Suppressor macrophage treated with lipopolysaccharide for 1 hour (primary cell): Measurements from ENCODE around the gene TNKS1BP1.
"Not testable (repeated sequence)": the region's sequence is repeated elsewhere in the genome, so short reads cannot be mapped to it uniquely, and the experiment has no call there.

Experiments
- DNase-seq, 3 donors: peaks; one replicate each; pipeline ENCODE4 v3.0.0-alpha.2; 2020 to 2022

TNKS1BP1 gene

DNA sequence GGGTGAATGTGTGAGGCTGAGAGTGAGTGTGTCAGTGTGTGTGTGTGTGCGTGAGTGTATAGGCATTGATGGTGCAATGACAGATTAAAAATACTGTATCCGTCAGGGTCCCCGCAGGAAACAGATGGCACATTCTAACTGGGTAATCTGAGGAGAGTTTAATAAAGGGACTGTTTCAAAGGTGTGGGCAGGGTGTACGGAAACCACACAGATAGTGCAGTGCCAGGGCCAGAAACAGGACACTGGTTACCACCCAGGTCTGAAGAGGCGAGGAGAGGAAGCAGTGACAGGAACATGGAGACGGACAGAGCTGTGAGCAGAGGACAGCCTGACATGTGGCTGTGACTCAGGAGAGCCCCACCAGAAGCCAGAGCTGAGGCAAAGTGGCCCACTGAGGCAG is 29.9 kb upstream of the TNKS1BP1 start:
- peak; percentile 41 to 66 (median 66) for DNase-seq

GRCh38 chr11:57353852-57354251 is 29.1 kb upstream of the TNKS1BP1 start:
- DNase-seq: peak; percentile 61 to 72 (median 63)

GRCh38 chr11:57353446-57353845 is 28.7 kb upstream of the TNKS1BP1 start:
- DNase-seq: no peak

DNA sequence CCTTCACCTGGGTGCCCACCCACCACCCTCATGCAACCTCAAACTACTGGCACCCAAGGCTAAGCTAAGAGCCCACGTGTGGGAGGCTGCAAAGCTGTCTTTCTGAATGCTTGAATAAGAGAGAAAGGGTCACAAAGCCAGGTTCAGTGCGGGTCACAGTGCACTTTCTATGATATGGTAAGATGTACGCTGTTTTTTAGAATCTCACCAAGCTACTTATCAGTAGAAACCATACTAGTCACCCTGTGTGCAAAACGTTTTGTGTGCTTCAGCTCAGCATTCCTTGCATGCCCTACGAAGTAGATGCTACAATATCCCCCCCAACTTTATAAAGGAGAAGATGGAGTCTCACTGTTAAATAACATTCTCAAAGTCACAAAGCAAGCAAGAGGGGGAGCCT is 28.3 kb upstream of the TNKS1BP1 start:
- DNase-seq: no peak

DNA sequence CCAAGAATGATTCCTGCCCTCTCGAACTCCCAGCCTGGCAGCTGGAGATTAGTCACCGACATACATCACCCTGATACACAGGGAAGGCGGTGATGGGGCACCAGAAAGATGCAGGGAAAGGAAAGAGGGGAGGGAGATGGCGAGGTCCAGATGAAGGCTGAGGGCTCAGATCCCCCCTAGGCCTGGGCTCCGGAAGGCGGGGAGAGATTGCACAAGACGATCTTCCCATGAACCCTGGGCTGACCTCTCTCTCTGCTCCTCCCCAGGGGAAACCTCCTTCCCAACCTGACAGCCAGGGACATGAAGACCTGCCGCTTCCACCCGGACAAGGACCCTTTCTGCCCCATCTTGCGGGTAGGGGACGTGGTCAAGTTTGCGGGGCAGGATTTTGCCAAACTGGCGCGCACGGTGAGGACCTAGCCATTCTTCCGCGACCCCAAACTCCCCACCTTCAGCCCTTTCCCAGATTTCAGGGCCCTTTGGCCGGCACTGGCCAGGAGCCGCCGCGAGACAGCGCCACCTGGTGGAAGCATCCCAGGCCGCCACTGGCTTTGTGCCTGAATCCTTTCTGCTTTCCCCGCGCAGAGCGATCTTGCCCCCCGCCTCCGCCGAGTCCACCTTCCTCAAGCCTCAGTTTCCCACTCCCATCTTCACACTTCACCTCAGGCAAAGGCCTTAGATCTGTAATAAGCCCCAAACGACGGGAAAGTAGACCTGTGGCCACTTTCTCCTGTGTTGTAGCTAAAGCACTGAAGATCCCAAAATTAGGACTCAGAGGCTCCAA is 24.9 kb upstream of the TNKS1BP1 start:
- DNase-seq: peak; percentile 56 to 78 (median 68)

GRCh38 chr11:57348636-57349313 is 24.0 kb upstream of the TNKS1BP1 start:
- peak; percentile 24 to 54 (median 37) for DNase-seq

DNA sequence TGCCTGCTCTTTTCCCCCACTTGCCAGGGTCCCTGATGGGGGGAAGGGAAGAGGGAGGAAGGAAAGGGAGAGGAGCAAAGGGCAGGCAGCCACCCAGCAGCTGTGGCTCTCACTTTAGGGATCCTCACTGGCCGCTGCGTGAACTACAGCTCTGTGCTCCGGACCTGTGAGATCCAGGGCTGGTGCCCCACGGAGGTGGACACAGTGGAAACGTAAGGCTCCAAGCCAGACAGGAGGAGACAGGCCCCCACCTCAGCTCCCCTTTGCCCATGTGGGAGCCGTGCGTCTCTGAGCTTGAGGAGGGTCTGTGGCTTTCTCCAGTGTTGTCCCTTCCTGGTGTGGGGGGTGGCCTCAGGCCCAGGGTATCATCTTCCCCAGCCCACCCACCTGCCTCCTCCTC is 23.3 kb upstream of the TNKS1BP1 start:
- no peak for DNase-seq

- no peak for DNase-seq
These were observed 22.6 kb upstream of the TNKS1BP1 start for GRCh38 chr11:57347336-57347735.

- DNase-seq: peak; percentile 77 to 86 (median 85)
These were observed 20.9 kb upstream of the TNKS1BP1 start for GRCh38 chr11:57345555-57346211.

DNA sequence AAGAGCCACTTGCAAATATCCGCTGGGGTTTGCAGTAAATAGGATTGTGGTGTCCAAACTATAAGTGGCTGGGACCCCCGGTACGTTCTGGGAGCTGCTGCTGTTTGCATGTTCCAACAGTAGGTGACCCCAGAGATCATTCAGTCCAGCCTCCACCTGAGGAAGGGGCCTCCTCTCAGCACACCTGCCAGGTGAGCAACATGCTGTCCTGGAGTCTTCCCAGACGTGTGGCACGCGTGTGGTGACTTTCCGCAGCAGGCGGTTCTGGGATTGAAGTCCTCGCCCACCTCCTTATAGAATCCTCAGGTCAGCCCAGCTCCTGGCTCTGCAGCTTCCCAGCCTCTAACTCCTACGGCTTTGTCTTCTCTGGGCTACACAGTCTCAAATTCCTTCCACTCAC is 20.1 kb upstream of the TNKS1BP1 start:
- DNase-seq: no peak

GRCh38 chr11:57343825-57344224 is 19.1 kb upstream of the TNKS1BP1 start:
- DNase-seq: no peak

GRCh38 chr11:57342702-57343101 is 17.9 kb upstream of the TNKS1BP1 start:
- no peak for DNase-seq

- DNase-seq: no peak
These were observed 16.6 kb upstream of the TNKS1BP1 start for GRCh38 chr11:57341250-57341808.

DNA sequence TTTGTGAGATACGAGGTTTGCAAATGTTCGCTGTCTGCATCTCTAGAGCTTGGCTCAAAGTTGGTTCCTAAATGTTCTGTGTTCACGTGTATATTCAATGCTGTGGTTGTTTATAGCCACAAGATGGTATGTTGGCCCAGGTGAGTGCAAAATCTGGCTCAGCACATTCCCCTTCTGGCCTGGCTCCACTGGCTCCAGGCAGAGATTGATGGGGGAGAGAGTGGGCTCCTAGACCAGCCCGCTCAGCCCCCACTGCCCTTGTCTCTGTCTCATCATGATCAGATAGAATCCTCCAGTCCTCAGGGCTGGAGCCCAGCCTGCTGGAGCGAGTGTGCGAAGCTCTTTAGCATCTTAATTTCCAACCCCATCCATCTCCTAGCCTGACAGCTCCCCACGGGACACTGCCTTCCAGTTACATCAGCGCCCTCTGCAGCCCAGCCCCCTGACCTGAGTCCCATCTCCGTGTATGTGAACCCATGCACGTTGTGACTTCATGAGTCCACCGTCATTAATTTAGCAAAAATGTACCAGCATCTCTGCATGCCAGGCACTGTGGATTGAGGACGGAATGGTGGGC is 15.4 kb upstream of the TNKS1BP1 start:
- DNase-seq: no peak

DNA sequence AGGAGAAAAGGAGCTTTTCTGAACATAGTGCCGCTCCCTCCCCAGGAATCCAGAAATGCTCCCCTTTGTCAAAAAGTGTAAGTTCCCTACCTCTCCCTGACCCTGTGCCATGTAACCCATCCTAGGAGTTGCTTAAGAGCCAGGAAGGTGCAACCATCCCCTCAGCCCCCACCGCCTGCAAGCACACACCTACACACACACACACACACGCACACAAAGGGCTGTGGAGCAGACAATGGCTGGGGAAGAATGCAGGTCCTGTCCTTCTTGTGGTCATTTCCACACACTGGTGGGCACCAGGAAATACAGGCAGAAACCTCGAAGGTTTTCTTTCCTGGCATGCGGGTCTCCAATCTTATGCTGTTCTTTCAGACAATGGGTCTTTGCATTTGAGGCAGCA is 14.6 kb upstream of the TNKS1BP1 start:
- DNase-seq: no peak

GRCh38 chr11:57338142-57338541 is 13.4 kb upstream of the TNKS1BP1 start, which contains the start of gene P2RX3:
P2RX3 (plus strand) TSS chr11:57338352; CDS start chr11:57338551, 199 bp downstream.
- DNase-seq: no peak

DNA sequence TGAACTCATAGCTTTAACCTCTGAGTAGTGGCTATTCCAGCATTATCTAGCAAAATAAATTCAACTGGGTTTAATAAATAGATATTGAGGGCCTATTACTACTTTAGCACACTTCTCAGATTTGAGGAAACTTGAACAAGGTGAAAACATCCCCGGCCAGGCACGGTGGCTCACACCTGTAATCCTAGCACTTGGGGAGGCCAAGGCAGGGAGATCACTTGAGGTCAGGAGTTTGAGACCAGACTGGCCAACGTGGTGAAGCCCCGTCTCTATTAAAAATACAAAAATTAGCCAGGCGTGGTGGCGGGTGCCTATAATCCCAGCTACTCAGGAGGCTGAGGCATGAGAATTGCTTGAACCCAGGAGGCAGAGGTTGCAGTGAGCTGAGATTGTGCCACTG is 12.1 kb upstream of the TNKS1BP1 start:
- not testable (repeated sequence) for DNase-seq

- DNase-seq: no peak
These were observed 11.4 kb upstream of the TNKS1BP1 start for GRCh38 chr11:57336111-57336666.

DNA sequence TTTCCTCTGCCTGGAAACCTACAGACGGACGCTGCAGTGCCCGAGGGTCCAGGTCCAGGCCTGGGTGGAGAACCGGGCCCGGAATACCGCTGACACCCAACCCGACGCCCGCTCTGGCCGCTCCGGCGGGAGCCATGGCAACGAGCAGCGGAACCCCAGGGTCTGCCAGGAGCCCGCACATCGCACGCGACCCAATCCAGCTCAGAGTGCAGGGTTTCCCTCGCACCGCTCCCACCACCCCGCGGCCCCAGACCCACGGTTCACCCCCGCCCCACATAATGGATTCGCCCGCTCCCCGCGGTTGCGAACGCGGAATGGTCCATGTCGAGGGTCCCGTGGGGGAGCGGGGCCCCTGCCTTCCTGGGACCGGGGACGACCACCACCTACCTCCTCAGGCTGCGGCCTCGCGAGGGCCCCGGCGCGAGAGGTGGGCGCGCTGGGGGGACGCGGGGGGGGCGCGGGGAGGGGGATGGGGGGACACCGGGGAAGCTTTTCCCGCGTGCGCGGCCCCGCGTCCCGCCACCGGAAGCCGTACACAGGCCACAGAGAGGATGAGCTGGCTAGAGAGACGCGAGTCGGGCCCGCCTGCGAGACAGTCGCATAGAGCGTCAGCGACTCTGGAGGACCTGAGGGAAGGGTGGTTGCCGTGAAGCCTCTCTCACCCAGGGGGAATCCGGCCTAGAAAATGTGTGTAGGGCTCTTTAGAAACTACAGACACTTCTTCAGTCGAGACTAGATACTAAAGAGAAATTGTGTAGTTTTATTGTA is 10.8 kb upstream of the TNKS1BP1 start, which contains the start of gene SSRP1:
SSRP1 (minus strand) TSS at position 550 of the 768 bp plus-strand sequence. CDS start 771 bp downstream, outside the sequence.
- DNase-seq: peak; percentile 91 to 92 (median 91)

GRCh38 chr11:57335023-57335342 is 10.2 kb upstream of the TNKS1BP1 start:
- DNase-seq: no peak

DNA sequence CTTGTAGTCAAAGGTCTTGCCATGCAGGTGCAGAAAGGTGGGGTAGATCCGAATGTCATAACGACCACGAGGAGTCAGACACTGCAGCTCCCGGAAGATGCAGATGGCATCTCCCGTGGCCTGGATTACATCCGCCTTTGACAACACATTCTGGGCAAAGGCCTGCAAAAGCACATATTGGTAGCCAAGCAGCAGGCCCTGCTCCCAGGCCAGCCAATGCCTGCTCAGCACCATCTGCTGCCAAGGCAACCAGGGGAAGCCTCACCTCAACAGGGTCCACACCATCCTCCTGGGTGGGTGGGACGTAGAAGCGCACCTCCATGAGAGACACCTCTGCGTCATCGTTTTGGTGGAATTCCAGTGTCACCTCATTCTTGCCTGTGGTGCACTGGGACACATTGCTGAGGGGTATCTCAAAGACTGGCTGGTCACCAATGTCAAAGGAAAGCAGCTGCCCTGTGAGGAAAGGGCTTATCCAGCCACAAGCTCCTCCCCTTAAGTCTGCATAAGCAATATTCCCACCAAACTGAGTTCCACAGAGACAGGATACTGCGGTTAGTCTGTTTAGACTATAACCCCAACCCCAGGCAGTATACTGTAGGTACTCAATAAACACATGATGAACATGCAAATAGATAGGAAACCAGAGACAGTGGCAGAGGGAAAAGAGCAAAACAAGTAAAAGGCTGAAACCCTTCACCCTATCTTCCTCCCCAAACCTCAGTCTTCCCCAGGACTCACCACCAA is 8.1 kb upstream of the TNKS1BP1 start:
- DNase-seq: no peak
